ENCODE data around the gene AHDC1.

AHDC1 gene

GRCh38 chr1:27617420-27617819, 13.5 kb upstream of the AHDC1 start:
- no peak overlapping the region for H3K4me3 ChIP-seq (ENCODE audit: control insufficient read depth, low read depth, low read length)
- DNase-seq (ENCODE audit: low read depth): no peak
- no peak for TF ChIP-seq CTCF (conservative IDR thresholded peaks at IDR 0.05; ENCODE audit: control insufficient read depth, insufficient read depth, low read depth, low read length)

GRCh38 chr1:27616441-27616840, 12.5 kb upstream of the AHDC1 start:
- DNase-seq (ENCODE audit: low read depth): no peak
- TF ChIP-seq CTCF (conservative IDR thresholded peaks at IDR 0.05; ENCODE audit: control insufficient read depth, insufficient read depth, low read depth, low read length): peak; percentile 10

GRCh38 chr1:27615346-27616192, 11.6 kb upstream of the AHDC1 start:
- no peak overlapping the region for H3K4me3 ChIP-seq (ENCODE audit: control insufficient read depth, low read depth, low read length)
- DNase-seq (ENCODE audit: low read depth): no peak
- no peak for TF ChIP-seq CTCF (conservative IDR thresholded peaks at IDR 0.05; ENCODE audit: control insufficient read depth, insufficient read depth, low read depth, low read length)

More at GRCh38 chr1:27616441-27616840, 12.5 kb upstream of the AHDC1 start:
- H3K4me3 ChIP-seq (ENCODE audit: control insufficient read depth, low read depth, low read length): no peak overlapping the region

- no peak for TF ChIP-seq CTCF (conservative IDR thresholded peaks at IDR 0.05; ENCODE audit: control insufficient read depth, insufficient read depth, low read depth, low read length)
- DNase-seq (ENCODE audit: low read depth): no peak
- H3K4me3 ChIP-seq (ENCODE audit: control insufficient read depth, low read depth, low read length): no peak overlapping the region
Observed at GRCh38 chr1:27614625-27615344, 10.8 kb upstream of the AHDC1 start.

GRCh38 chr1:27614043-27614624, 10.2 kb upstream of the AHDC1 start:
- DNase-seq (ENCODE audit: low read depth): no peak
- TF ChIP-seq CTCF (conservative IDR thresholded peaks at IDR 0.05; ENCODE audit: control insufficient read depth, insufficient read depth, low read depth, low read length): no peak
- no peak overlapping the region for H3K4me3 ChIP-seq (ENCODE audit: control insufficient read depth, low read depth, low read length)

GRCh38 chr1:27612718-27613117, 8.8 kb upstream of the AHDC1 start:
- TF ChIP-seq CTCF (conservative IDR thresholded peaks at IDR 0.05; ENCODE audit: control insufficient read depth, insufficient read depth, low read depth, low read length): no peak
- H3K4me3 ChIP-seq (ENCODE audit: control insufficient read depth, low read depth, low read length): no peak overlapping the region
- DNase-seq (ENCODE audit: low read depth): no peak
